Thoracic aorta (tissue), 2 donors: ENCODE measurements around the gene CBLN2. TPM values are rescaled to one million over a fixed set of nuclear protein-coding genes. Genes with fewer than 3 reads are reported as not detected.

Experiments used
- ATAC-seq: fragments of 150-250 bp; one replicate; pipeline ENCODE4 v1.8.0; 2017; ENCODE audit warnings: low read depth; ENCODE audit not compliant: insufficient number of reproducible peaks, low FRiP score
- DNase-seq: peaks from one replicate; pipeline ENCODE4 v3.0.0-alpha.2; 2020; ENCODE audit warnings: low spot score
- H3K27ac ChIP-seq, 2 donors: fragments of 200-600 bp; sonication (generic); 1 replicate in 1 of 2; 2 replicates in 1 of 2; pipeline ENCODE4 v1.5.1; 2016; ENCODE audit warnings: mild to moderate bottlenecking in 2 of 2, moderate library complexity in 2 of 2
- H3K27me3 ChIP-seq: fragments of 200-600 bp; sonication (generic); replicated peaks from 2 replicates; pipeline ENCODE4 v1.6.0; 2016; ENCODE audit warnings: mild to moderate bottlenecking; ENCODE audit not compliant: insufficient read depth
- H3K36me3 ChIP-seq: fragments of 200-600 bp; sonication (generic); one replicate; pipeline ENCODE4 v1.5.1; 2016
- H3K4me1 ChIP-seq, 2 donors: fragments of 200-600 bp; sonication (generic); 1 replicate in 1 of 2; 2 replicates in 1 of 2; pipeline versions ENCODE4 v1.5.1 to v1.6.0; 2016; ENCODE audit warnings: low read depth in 2 of 2, mild to moderate bottlenecking in 1 of 2; ENCODE audit not compliant: control insufficient read depth in 1 of 2
- H3K4me3 ChIP-seq: fragments of 200-600 bp; sonication (generic); 2 replicates; pipeline ENCODE4 v1.5.1; 2016; ENCODE audit warnings: mild to moderate bottlenecking
- H3K9me3 ChIP-seq: fragments of 200-600 bp; sonication (generic); 2 replicates; pipeline ENCODE4 v1.5.1; 2016
- CTCF ChIP-seq: fragments of 200-600 bp; sonication (generic); IDR thresholded peaks from one replicate; pipeline ENCODE4 v1.5.1; 2019; ENCODE audit warnings: antibody characterized with exemption
- total RNA-seq, 2 donors: library from RNA; depleted of rRNA; stranded (reverse); fragments of >200 nt; gene quantifications; one replicate each; pipeline versions ENCODE4 v1.1.0 to v1.2.3, GENCODE V29; 2016

Gene CBLN2
- total RNA-seq, 2 donors from 2014 or later: not detected

- Histone ChIP-seq H3K27me3 (no peaks in the 10 kb centered on the region), H3K4me3 (no peak overlapping the region), H3K36me3 (no peaks in the 10 kb centered on the region), H3K4me1 (no peaks in the 10 kb centered on the region), H3K27ac (no peak overlapping the region), H3K9me3 (no peaks in the 10 kb centered on the region)
- TF ChIP-seq CTCF: no peak
- DNase-seq: no peak
- ATAC-seq: no peak
Observed at GRCh38 chr18:72566290-72566689, 22.1 kb upstream of the CBLN2 start.

GRCh38 chr18:72555968-72556367 is 11.8 kb upstream of the CBLN2 start:
- ATAC-seq (no peak), DNase-seq (no peak)
- Histone ChIP-seq H3K27me3 (no peaks in the 10 kb centered on the region), H3K9me3 (no peaks in the 10 kb centered on the region), H3K4me3 (no peak overlapping the region), H3K27ac (no peak overlapping the region), H3K4me1 (no peaks in the 10 kb centered on the region), H3K36me3 (no peaks in the 10 kb centered on the region)
- no peak for TF ChIP-seq CTCF

GRCh38 chr18:72555101-72555500 is 11.0 kb upstream of the CBLN2 start:
- no peaks in the 10 kb centered on the region for H3K27me3 ChIP-seq
- no peak for DNase-seq
- H3K4me3 ChIP-seq: no peak overlapping the region
- no peak overlapping the region for H3K27ac ChIP-seq
- H3K4me1 ChIP-seq: no peaks in the 10 kb centered on the region
- ATAC-seq: no peak
- TF ChIP-seq CTCF: no peak
- no peaks in the 10 kb centered on the region for H3K36me3 ChIP-seq
- H3K9me3 ChIP-seq: no peaks in the 10 kb centered on the region

- no peak overlapping the region for H3K4me3 ChIP-seq
Observed at GRCh38 chr18:72543357-72544055, 636 bp downstream of the CBLN2 start.

GRCh38 chr18:72542984-72543356 is 1.2 kb downstream of the CBLN2 start:
- H3K36me3 ChIP-seq: no peaks in the 10 kb centered on the region
- DNase-seq (no peak), ATAC-seq (no peak)
- no peaks in the 10 kb centered on the region for H3K27me3 ChIP-seq
- H3K4me1 ChIP-seq: no peaks in the 10 kb centered on the region
- H3K27ac ChIP-seq: no peak overlapping the region
- no peak for TF ChIP-seq CTCF
- no peak overlapping the region for H3K4me3 ChIP-seq
- no peaks in the 10 kb centered on the region for H3K9me3 ChIP-seq

More at GRCh38 chr18:72543357-72544055, 636 bp downstream of the CBLN2 start:
- Histone ChIP-seq H3K27me3 (no peaks in the 10 kb centered on the region), H3K4me1 (no peaks in the 10 kb centered on the region), H3K36me3 (no peaks in the 10 kb centered on the region), H3K9me3 (no peaks in the 10 kb centered on the region), H3K27ac (no peak overlapping the region)
- ATAC-seq: no peak
- no peak for TF ChIP-seq CTCF
- DNase-seq: no peak
